ENCODE results near the gene MTAP. TPM values are rescaled to one million over a fixed set of nuclear protein-coding genes. Genes with fewer than 3 reads are reported as not detected.

MTAP gene
- total RNA-seq, 1 donor from 2014 or later: 43.2 TPM

DNA sequence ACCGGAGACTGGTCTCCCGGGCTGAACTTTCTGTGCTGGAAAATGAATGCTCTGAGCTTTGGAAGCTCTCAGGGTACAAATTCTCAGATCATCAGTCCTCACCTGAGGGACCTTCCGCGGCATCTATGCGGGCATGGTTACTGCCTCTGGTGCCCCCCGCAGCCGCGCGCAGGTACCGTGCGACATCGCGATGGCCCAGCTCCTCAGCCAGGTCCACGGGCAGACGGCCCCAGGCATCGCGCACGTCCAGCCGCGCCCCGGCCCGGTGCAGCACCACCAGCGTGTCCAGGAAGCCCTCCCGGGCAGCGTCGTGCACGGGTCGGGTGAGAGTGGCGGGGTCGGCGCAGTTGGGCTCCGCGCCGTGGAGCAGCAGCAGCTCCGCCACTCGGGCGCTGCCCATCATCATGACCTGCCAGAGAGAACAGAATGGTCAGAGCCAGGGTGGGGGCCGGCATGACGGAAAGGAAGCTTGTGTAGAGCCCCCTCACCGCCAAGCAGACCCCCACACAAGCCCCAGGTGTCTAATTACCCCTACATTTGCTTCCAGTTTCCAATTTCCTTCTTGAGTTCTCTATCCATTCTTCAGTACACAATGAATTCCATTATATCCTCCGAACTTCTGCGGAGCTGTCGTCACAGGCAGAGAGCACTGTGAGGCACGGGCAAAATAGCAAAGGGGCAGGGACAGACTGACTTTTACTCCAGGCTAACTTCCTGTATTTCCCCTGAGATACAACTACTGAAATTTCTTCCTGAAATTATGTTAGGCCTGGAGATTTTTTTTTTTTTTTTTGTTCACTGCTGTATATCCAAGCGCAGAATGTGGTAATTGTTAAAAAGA, 168.6 kb downstream of the MTAP start:
- ChIA-PET CTCF (interaction anchor here (1.0 to 5.2 kb wide), 3 partner anchors 20 to 273 kb away, joined by 3 to 28 read pairs (median 4); partner anchors contain the start of gene CDKN2B), POLR2A (interaction anchor here (0.8 to 0.9 kb wide), 2 partner anchors 40 to 168 kb away, joined by 3 to 5 read pairs; no protein-coding TSS in a partner anchor)
- peaks cover 22% of the 10 kb centered on the region for H3K4me1 Mint-ChIP-seq
- H3K4me3 Mint-ChIP-seq: no peak overlapping the region
- peaks cover 3% of the 10 kb centered on the region for H3K36me3 Mint-ChIP-seq (ENCODE audit: low read depth)
- TF ChIP-seq, protein P1, sequence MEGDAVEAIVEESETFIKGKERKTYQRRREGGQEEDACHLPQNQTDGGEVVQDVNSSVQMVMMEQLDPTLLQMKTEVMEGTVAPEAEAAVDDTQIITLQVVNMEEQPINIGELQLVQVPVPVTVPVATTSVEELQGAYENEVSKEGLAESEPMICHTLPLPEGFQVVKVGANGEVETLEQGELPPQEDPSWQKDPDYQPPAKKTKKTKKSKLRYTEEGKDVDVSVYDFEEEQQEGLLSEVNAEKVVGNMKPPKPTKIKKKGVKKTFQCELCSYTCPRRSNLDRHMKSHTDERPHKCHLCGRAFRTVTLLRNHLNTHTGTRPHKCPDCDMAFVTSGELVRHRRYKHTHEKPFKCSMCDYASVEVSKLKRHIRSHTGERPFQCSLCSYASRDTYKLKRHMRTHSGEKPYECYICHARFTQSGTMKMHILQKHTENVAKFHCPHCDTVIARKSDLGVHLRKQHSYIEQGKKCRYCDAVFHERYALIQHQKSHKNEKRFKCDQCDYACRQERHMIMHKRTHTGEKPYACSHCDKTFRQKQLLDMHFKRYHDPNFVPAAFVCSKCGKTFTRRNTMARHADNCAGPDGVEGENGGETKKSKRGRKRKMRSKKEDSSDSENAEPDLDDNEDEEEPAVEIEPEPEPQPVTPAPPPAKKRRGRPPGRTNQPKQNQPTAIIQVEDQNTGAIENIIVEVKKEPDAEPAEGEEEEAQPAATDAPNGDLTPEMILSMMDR (IDR thresholded peaks at IDR 0.05): no peak
- peak overlapping the region; percentile 59 for H3K27ac Mint-ChIP-seq
- intact Hi-C loops (cut with micrococcal nuclease): loop anchor here (10.0 kb wide), 1 partner anchor 1854 kb away; the partner anchor contains the start of gene ELAVL2
- H3K9me3 Mint-ChIP-seq: peaks cover 9% of the 10 kb centered on the region
- DNase-seq (no peak), ATAC-seq (ENCODE audit: low read depth) (no peak)
- peaks cover 69% of the 10 kb centered on the region for H3K27me3 Mint-ChIP-seq

DNA sequence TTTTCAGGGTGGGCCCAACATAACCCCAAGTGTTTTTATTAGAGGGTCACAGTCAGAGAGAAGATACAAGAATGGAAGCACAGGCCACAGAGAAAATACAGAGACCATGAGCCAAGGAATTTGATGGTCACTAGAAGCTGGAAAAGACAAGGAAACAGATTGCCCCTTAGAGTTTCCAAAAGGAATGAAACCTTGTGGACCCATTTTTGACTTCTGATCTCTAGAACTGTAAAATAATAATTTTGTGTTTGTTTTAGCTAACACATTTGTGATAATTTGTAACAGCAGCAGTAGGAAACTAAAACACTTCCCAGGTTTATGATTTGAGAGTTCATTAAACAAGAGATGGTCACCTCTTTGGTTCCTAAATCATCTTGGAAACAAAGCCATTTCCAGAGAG, 169.9 kb downstream of the MTAP start:
- POLR2A ChIA-PET: no interaction called here
- peaks cover 7% of the 10 kb centered on the region for H3K9me3 Mint-ChIP-seq

DNA sequence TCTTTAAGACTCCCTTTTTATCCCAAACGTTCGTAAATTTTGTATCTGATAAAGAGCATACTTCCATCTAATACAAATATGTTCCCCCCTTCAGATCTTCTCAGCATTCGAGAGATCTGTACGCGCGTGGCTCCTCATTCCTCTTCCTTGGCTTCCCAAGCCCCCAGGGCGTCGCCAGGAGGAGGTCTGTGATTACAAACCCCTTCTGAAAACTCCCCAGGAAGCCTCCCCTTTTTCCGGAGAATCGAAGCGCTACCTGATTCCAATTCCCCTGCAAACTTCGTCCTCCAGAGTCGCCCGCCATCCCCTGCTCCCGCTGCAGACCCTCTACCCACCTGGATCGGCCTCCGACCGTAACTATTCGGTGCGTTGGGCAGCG, 171.9 kb downstream of the MTAP start:
- H3K9me3 Mint-ChIP-seq: peaks cover 2% of the 10 kb centered on the region
- CTCF ChIA-PET: interaction anchor here (2.2 kb wide), 1 partner anchor 33 kb away, joined by 8 read pairs; no protein-coding TSS in a partner anchor
- peak overlapping the region; percentile 42 for H3K27ac Mint-ChIP-seq
- peaks cover 1% of the 10 kb centered on the region for H3K36me3 Mint-ChIP-seq (ENCODE audit: low read depth)
- no peak for DNase-seq
- peak overlapping the region; percentile 78 for H3K4me3 Mint-ChIP-seq
- POLR2A ChIA-PET: no interaction called here
- peaks cover 69% of the 10 kb centered on the region for H3K27me3 Mint-ChIP-seq
- peaks cover 21% of the 10 kb centered on the region for H3K4me1 Mint-ChIP-seq
- no peak for ATAC-seq (ENCODE audit: low read depth)
- intact Hi-C loops (cut with micrococcal nuclease): loop anchor here (10.0 kb wide), 1 partner anchor 1850 kb away; the partner anchor contains the start of gene ELAVL2
- TF ChIP-seq, protein P1 (IDR thresholded peaks at IDR 0.05): no peak

More for the DNA sequence above, 169.9 kb downstream of the MTAP start:
- DNase-seq (no peak), ATAC-seq (ENCODE audit: low read depth) (no peak)
- Mint-ChIP-seq H3K27ac (no peak overlapping the region), H3K27me3 (peaks cover 68% of the 10 kb centered on the region), H3K36me3 (ENCODE audit: low read depth) (peaks cover 3% of the 10 kb centered on the region), H3K4me3 (no peak overlapping the region), H3K4me1 (peaks cover 22% of the 10 kb centered on the region)
- CTCF ChIA-PET: interaction anchor here (1.0 to 5.2 kb wide), 4 partner anchors 19 to 272 kb away, joined by 3 to 28 read pairs (median 6); partner anchors contain the start of gene CDKN2B
- TF ChIP-seq, protein P1 (IDR thresholded peaks at IDR 0.05): no peak
- intact Hi-C loops (cut with micrococcal nuclease): loop anchor here (1.0 to 10.0 kb wide), 2 partner anchors 21 to 1852 kb away; partner anchors contain the start of gene ELAVL2

DNA sequence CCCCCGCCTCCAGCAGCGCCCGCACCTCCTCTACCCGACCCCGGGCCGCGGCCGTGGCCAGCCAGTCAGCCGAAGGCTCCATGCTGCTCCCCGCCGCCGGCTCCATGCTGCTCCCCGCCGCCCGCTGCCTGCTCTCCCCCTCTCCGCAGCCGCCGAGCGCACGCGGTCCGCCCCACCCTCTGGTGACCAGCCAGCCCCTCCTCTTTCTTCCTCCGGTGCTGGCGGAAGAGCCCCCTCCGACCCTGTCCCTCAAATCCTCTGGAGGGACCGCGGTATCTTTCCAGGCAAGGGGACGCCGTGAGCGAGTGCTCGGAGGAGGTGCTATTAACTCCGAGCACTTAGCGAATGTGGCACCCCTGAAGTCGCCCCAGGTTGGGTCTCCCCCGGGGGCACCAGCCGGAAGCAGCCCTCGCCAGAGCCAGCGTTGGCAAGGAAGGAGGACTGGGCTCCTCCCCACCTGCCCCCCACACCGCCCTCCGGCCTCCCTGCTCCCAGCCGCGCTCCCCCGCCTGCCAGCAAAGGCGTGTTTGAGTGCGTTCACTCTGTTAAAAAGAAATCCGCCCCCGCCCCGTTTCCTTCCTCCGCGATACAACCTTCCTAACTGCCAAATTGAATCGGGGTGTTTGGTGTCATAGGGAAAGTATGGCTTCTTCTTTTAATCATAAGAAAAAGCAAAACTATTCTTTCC, 172.4 kb downstream of the MTAP start:
- DNase-seq: peak; percentile 39
- peak overlapping the region; percentile 78 for H3K4me3 Mint-ChIP-seq

More for the DNA sequence above, 172.4 kb downstream of the MTAP start:
- ChIA-PET POLR2A (interaction anchor here (1.0 kb wide), 1 partner anchor 15 kb away, joined by 3 read pairs; no protein-coding TSS in a partner anchor), CTCF (interaction anchor here (2.2 kb wide), 1 partner anchor 33 kb away, joined by 8 read pairs; no protein-coding TSS in a partner anchor)
- Mint-ChIP-seq H3K27ac (peak overlapping the region; percentile 42), H3K4me1 (peaks cover 21% of the 10 kb centered on the region), H3K36me3 (ENCODE audit: low read depth) (peaks cover 1% of the 10 kb centered on the region), H3K27me3 (peaks cover 72% of the 10 kb centered on the region), H3K9me3 (peaks cover 2% of the 10 kb centered on the region)
- TF ChIP-seq, protein P1 (IDR thresholded peaks at IDR 0.05): no peak
- peak; percentile 59 for ATAC-seq (ENCODE audit: low read depth)
- intact Hi-C loops (cut with micrococcal nuclease): loop anchor here (1.0 to 10.0 kb wide), 2 partner anchors 13 to 1850 kb away; partner anchors contain the start of gene ELAVL2
